Keratinocyte (primary cell): ENCODE measurements around the gene PNKD. TPM values are rescaled to one million over a fixed set of nuclear protein-coding genes. Genes with fewer than 3 reads are reported as not detected.

ENCODE experiments used
- DNase-seq: peaks from one replicate; pipeline ENCODE4 v3.0.0-alpha.2; 2011; ENCODE audit warnings: low read depth, missing footprints, low spot score
- FAIRE-seq: peaks from 2 replicates; lab custom pipeline; 2011; peaks lifted over from hg19 to GRCh38; lab: Jason Lieb, UNC
- H2AFZ ChIP-seq: 2 replicates; pipeline ENCODE4 v1.6.0; 2012; ENCODE audit warnings: low read length, control low read depth, inconsistent platforms; ENCODE audit not compliant: control insufficient read depth
- H3K27ac ChIP-seq: 2 replicates; pipeline ENCODE4 v1.5.1; 2011; ENCODE audit warnings: low read length; ENCODE audit not compliant: control insufficient read depth, insufficient read depth
- H3K27me3 ChIP-seq: 3 replicates; pipeline ENCODE4 v1.6.0; 2011; ENCODE audit warnings: low read length; ENCODE audit not compliant: control insufficient read depth, insufficient read depth; ENCODE audit errors: extremely low read depth
- H3K36me3 ChIP-seq, 2 experiments: 2 replicates in 1 of 2; 3 replicates in 1 of 2; pipeline ENCODE4 v1.5.1; 2011; ENCODE audit warnings: low read length in 2 of 2, mild to moderate bottlenecking in 1 of 2; ENCODE audit not compliant: control insufficient read depth in 2 of 2, insufficient read depth in 2 of 2; ENCODE audit errors: extremely low read depth in 1 of 2
- H3K4me1 ChIP-seq: 3 replicates; pipeline ENCODE4 v1.5.1; 2011; ENCODE audit warnings: low read length; ENCODE audit not compliant: control insufficient read depth, insufficient read depth; ENCODE audit errors: extremely low read depth
- H3K4me2 ChIP-seq: 3 replicates; pipeline ENCODE4 v1.6.0; 2011; ENCODE audit warnings: low read depth, low read length; ENCODE audit not compliant: control insufficient read depth, insufficient read depth; ENCODE audit errors: extremely low read depth
- H3K4me3 ChIP-seq, 3 experiments: fragments of 200-600 bp in 1 of 3; sonication (generic) in 1 of 3; 2 replicates in 2 of 3; 3 replicates in 1 of 3; pipeline ENCODE4 v1.5.1; 2011 to 2016; ENCODE audit warnings: low read length in 3 of 3, mild to moderate bottlenecking in 3 of 3, control low read depth in 2 of 3, inconsistent platforms in 1 of 3, low read depth in 1 of 3, mixed read lengths in 1 of 3, mixed run types in 1 of 3, moderate library complexity in 1 of 3; ENCODE audit not compliant: control insufficient read depth in 2 of 3, insufficient read depth in 2 of 3; ENCODE audit errors: extremely low read depth in 1 of 3
- H3K79me2 ChIP-seq: 2 replicates; pipeline ENCODE4 v1.6.0; 2012; ENCODE audit warnings: low read length; ENCODE audit not compliant: control insufficient read depth, insufficient read depth
- H3K9ac ChIP-seq: 3 replicates; pipeline ENCODE4 v1.6.0; 2011; ENCODE audit warnings: low read length; ENCODE audit not compliant: control insufficient read depth, insufficient read depth; ENCODE audit errors: extremely low read depth
- H3K9me1 ChIP-seq: 3 replicates; pipeline ENCODE4 v1.6.0; 2011; ENCODE audit warnings: low read length; ENCODE audit not compliant: control insufficient read depth, insufficient read depth; ENCODE audit errors: extremely low read depth
- H3K9me3 ChIP-seq: 2 replicates; pipeline ENCODE4 v1.5.1; 2012; ENCODE audit warnings: low read depth, low read length; ENCODE audit not compliant: control insufficient read depth
- H4K20me1 ChIP-seq: 3 replicates; pipeline ENCODE4 v1.6.0; 2011; ENCODE audit warnings: low read length; ENCODE audit not compliant: control insufficient read depth, insufficient read depth; ENCODE audit errors: extremely low read depth
- EZH2 ChIP-seq: IDR thresholded peaks from one replicate; pipeline ENCODE4 v1.6.1; 2012; ENCODE audit warnings: inconsistent platforms, mild to moderate bottlenecking, low read length, moderate library complexity
- dilution Hi-C: fragments of 300-500 bp; cut with MboI; formaldehyde crosslinking; loops from one replicate; pipeline ENCODE4 v1.7.0; 2020; ENCODE audit warnings: low sequenced_read_pairs; ENCODE audit not compliant: extremely low pct_ligation_motif_present
- polyA plus RNA-seq, 5 experiments: library from polyadenylated mRNA; depleted of rRNA in 3 of 5; stranded (reverse) in 3 of 5; stranded (forward) in 1 of 5; unstranded in 1 of 5; fragments of >200 nt; gene quantifications; 1 replicate in 1 of 5; 2 replicates in 3 of 5; 3 replicates in 1 of 5; pipeline versions ENCODE4 v1.2.1 to v1.2.3, GENCODE V29; 2011 to 2012; ENCODE audit warnings: missing spikeins in 2 of 5, low read depth in 1 of 5, low replicate concordance in 1 of 5
- TF ChIP-seq, protein P1 (sequence below), 3 experiments: IDR thresholded peaks in 1 of 3; conservative IDR thresholded peaks in 1 of 3; optimal IDR thresholded peaks in 1 of 3; 2 replicates in 2 of 3; 3 replicates in 1 of 3; pipeline versions ENCODE3 to v1.5.1; 2011; ENCODE audit warnings: low read length in 3 of 3, mild to moderate bottlenecking in 3 of 3, moderate library complexity in 2 of 3, control low read depth in 1 of 3, inconsistent platforms in 1 of 3; ENCODE audit not compliant: insufficient read depth in 2 of 3; ENCODE audit errors: extremely low read depth in 1 of 3

PNKD gene
- polyA plus RNA-seq, 1 donor (not counting 4 experiments of a cell fraction or from before 2014, with no cell fraction given) = 22.8 TPM

DNA sequence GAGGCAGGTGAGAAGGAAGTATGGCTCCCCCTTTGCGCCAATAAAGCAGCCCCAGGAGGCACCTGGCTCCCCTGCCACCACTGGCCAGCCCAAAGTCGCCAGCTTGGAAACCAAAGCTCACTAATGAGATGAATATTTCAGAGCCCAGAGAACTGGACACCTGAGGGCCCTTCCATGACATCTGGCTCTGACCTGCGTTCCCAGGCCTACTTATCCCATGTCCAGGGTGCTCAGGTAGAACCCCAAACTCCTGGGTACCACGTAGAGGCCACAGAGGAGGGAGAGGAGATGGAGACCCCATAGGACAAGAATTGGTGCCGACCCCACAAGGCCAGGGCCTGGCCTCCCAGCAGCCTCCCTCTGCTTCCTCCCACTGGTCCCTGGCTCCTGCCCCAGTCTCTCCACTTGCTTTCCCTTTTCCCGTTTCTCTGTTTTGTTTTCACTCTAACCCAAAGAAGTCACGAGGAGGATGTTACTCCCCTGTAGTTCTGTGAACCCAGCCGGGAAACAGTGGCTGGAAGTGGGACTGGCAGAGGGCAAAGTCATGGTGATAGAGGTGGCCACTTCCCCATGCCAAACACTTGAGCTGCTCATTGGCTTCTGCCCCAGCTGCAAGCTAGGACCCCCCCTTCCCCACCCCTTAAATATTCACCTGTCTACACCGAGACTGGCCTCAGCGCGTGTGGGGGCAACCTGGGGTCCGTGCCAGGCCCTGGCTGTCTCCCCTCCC, 21.2 kb downstream of the PNKD start:
- peak overlapping the region; percentile 74 to 96 (median 96) for H3K4me3 ChIP-seq
- FAIRE-seq (no peak), DNase-seq (no peak)
- TF ChIP-seq, protein P1, sequence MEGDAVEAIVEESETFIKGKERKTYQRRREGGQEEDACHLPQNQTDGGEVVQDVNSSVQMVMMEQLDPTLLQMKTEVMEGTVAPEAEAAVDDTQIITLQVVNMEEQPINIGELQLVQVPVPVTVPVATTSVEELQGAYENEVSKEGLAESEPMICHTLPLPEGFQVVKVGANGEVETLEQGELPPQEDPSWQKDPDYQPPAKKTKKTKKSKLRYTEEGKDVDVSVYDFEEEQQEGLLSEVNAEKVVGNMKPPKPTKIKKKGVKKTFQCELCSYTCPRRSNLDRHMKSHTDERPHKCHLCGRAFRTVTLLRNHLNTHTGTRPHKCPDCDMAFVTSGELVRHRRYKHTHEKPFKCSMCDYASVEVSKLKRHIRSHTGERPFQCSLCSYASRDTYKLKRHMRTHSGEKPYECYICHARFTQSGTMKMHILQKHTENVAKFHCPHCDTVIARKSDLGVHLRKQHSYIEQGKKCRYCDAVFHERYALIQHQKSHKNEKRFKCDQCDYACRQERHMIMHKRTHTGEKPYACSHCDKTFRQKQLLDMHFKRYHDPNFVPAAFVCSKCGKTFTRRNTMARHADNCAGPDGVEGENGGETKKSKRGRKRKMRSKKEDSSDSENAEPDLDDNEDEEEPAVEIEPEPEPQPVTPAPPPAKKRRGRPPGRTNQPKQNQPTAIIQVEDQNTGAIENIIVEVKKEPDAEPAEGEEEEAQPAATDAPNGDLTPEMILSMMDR (optimal IDR thresholded peaks at IDR 0.05 in 1 of 3, IDR thresholded peaks at IDR 0.05 in 1 of 3, conservative IDR thresholded peaks at IDR 0.05 in 1 of 3; ENCODE audit: extremely low read depth in 1 of 3, insufficient read depth in 2 of 3, low read length in 3 of 3) = no peak
- TF ChIP-seq EZH2 = no peak
- H3K36me3 ChIP-seq = peaks cover 4 to 5% of the 10 kb centered on the region in 2 experiments
- H3K4me1 ChIP-seq = peaks cover 74% of the 10 kb centered on the region
- no peak overlapping the region for H2AFZ ChIP-seq
- no peaks in the 10 kb centered on the region for H3K27me3 ChIP-seq
- peaks cover 3% of the 10 kb centered on the region for H4K20me1 ChIP-seq
- peak overlapping the region; percentile 100 for H3K4me2 ChIP-seq
- H3K27ac ChIP-seq = peak overlapping the region; percentile 85
- dilution Hi-C loops = no loop called here
- no peaks in the 10 kb centered on the region for H3K9me1 ChIP-seq
- peaks cover 46% of the 10 kb centered on the region for H3K79me2 ChIP-seq
- peak overlapping the region; percentile 98 for H3K9ac ChIP-seq
- no peaks in the 10 kb centered on the region for H3K9me3 ChIP-seq

DNA sequence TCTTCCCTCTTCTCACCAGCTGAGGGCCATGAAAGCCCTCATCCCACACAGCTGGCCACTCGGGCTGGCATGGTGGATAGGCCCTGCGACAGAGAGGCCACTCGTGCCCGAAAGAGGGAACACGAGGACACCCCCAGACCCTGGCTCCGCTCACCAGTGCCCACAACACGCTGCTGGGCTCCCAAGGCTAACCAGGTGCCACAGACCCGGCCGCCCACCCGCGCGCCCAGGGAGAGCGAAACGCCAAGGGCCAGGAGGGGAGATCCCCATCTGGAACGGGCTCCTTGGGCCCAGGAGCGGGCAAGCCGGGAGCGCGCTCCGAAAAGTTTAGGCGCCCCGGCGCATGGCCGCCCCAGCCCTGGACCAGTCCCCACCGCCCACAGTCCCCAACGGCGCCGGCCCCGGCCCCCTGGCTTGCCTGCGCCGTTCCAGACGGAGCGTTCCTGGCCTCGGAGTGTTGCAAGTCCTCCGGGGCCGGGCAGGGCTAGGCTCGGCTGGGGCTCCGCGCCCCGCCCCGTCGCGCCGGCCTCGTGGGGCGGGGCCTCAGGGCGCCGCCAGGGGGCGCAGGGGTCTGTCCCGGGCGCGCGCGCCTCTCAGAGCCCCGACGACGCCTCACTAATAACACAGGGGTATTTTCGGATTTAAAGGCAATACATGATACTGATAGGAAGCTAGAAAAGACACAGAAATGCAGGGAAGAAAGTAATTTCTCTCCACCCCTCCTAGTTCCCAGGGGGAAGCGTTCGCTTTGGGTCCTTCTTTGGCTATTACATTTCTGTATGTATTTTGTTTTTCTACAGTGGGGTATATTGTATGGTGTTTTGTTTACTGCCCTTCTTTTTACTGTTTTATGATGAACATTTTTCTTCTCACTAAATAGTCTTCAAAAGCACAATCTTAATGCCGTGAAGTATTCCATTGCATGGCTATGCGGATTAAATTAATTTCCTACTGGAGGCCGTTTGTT, 22.0 kb downstream of the PNKD start, which contains the start of gene TMBIM1:
TSS of gene TMBIM1 (minus strand) at position 456 of the 967 bp plus-strand sequence. CDS start 10,362 bp downstream, outside the sequence.
- dilution Hi-C loops = no loop called here
- peak within 1 kb of the TSS; percentile 98 for H3K9ac ChIP-seq
- H3K36me3 ChIP-seq = peaks cover 4 to 5% of the 10 kb centered on the region in 2 experiments
- H3K27ac ChIP-seq = peak within 1 kb of the TSS; percentile 85
- peak within 1 kb of the TSS; percentile 74 to 96 (median 96) for H3K4me3 ChIP-seq
- DNase-seq (no peak), FAIRE-seq (no peak)
- peaks cover 78% of the 10 kb centered on the region for H3K4me1 ChIP-seq
- peaks cover 3% of the 10 kb centered on the region for H4K20me1 ChIP-seq
- no peaks in the 10 kb centered on the region for H3K9me3 ChIP-seq
- peak within 1 kb of the TSS; percentile 100 for H3K4me2 ChIP-seq
- H2AFZ ChIP-seq = no peak within 1 kb of the TSS
- no peaks in the 10 kb centered on the region for H3K9me1 ChIP-seq
- H3K27me3 ChIP-seq = no peaks in the 10 kb centered on the region
- TF ChIP-seq, protein P1 (optimal IDR thresholded peaks at IDR 0.05 in 1 of 3, IDR thresholded peaks at IDR 0.05 in 1 of 3, conservative IDR thresholded peaks at IDR 0.05 in 1 of 3; ENCODE audit: extremely low read depth in 1 of 3, insufficient read depth in 2 of 3, low read length in 3 of 3) = peak in 2 of 3 experiments; percentile 60 to 80
- no peak for TF ChIP-seq EZH2
- peaks cover 44% of the 10 kb centered on the region for H3K79me2 ChIP-seq
